H9 (cell line): ENCODE data around the gene CAMTA1. TPM values are rescaled to one million over a fixed set of nuclear protein-coding genes. Genes with fewer than 3 reads are reported as not detected.

Experiments
- DNase-seq: peaks from one replicate; pipeline ENCODE4 v3.0.0-alpha.2; 2017
- H2AFZ ChIP-seq: one replicate; pipeline ENCODE4 v1.6.1; 2013; ENCODE audit warnings: mild to moderate bottlenecking, low read length, control low read depth, moderate library complexity
- H2AK5ac ChIP-seq: 2 replicates; pipeline ENCODE4 v1.6.1; 2013; ENCODE audit warnings: low read length, control low read depth, mixed read lengths; ENCODE audit not compliant: insufficient read length
- H2BK120ac ChIP-seq: one replicate; pipeline ENCODE4 v1.6.1; 2013; ENCODE audit warnings: low read depth, mild to moderate bottlenecking, low read length, control low read depth, inconsistent platforms; ENCODE audit not compliant: poor library complexity, severe bottlenecking
- H2BK12ac ChIP-seq: 2 replicates; pipeline ENCODE4 v1.6.1; 2013; ENCODE audit warnings: low read length, control low read depth, mixed read lengths, low read depth; ENCODE audit not compliant: insufficient read length
- H2BK15ac ChIP-seq: 2 replicates; pipeline ENCODE4 v1.6.1; 2013; ENCODE audit warnings: low read depth, low read length, control low read depth
- H2BK20ac ChIP-seq: one replicate; pipeline ENCODE4 v1.6.1; 2013; ENCODE audit warnings: low read depth, mild to moderate bottlenecking, low read length, control low read depth, inconsistent platforms; ENCODE audit not compliant: poor library complexity, severe bottlenecking
- H2BK5ac ChIP-seq: 2 replicates; pipeline ENCODE4 v1.6.1; 2013; ENCODE audit warnings: low read length, control low read depth, mixed read lengths; ENCODE audit not compliant: insufficient read length
- H3K14ac ChIP-seq: 2 replicates; pipeline ENCODE4 v1.6.1; 2013; ENCODE audit warnings: low read length, control low read depth; ENCODE audit not compliant: insufficient read depth
- H3K18ac ChIP-seq: 2 replicates; pipeline ENCODE4 v1.6.1; 2013; ENCODE audit warnings: low read depth, mild to moderate bottlenecking, mixed read lengths, low read length, control low read depth; ENCODE audit not compliant: insufficient read length
- H3K23ac ChIP-seq: 2 replicates; pipeline ENCODE4 v1.6.1; 2013; ENCODE audit warnings: low read length, control low read depth, mixed read lengths, low read depth; ENCODE audit not compliant: insufficient read length
- H3K23me2 ChIP-seq: 2 replicates; pipeline ENCODE4 v1.6.1; 2013; ENCODE audit warnings: low read depth, mild to moderate bottlenecking, mixed read lengths, low read length, control low read depth; ENCODE audit not compliant: insufficient read length, poor library complexity, severe bottlenecking
- H3K27ac ChIP-seq: 2 replicates; pipeline ENCODE4 v1.5.1; 2013; ENCODE audit warnings: low read length, control low read depth, mixed read lengths, low read depth; ENCODE audit not compliant: insufficient read length
- H3K27me3 ChIP-seq: 2 replicates; pipeline ENCODE4 v1.6.1; 2013; ENCODE audit warnings: low read length, control low read depth, inconsistent platforms; ENCODE audit not compliant: insufficient read depth
- H3K4ac ChIP-seq: 2 replicates; pipeline ENCODE4 v1.6.1; 2013; ENCODE audit warnings: low read depth, mild to moderate bottlenecking, control low read depth, inconsistent platforms, low read length, moderate library complexity
- H3K4me1 ChIP-seq: 2 replicates; pipeline ENCODE4 v1.6.1; 2013; ENCODE audit warnings: low read length, control low read depth, inconsistent platforms; ENCODE audit not compliant: insufficient read depth
- H3K4me2 ChIP-seq: 2 replicates; pipeline ENCODE4 v1.6.1; 2013; ENCODE audit warnings: low read length, control low read depth, mixed read lengths; ENCODE audit not compliant: insufficient read length, insufficient read depth
- H3K56ac ChIP-seq: 2 replicates; pipeline ENCODE4 v1.6.1; 2013; ENCODE audit warnings: low read depth, mild to moderate bottlenecking, mixed read lengths, low read length, control low read depth; ENCODE audit not compliant: insufficient read length
- H3K79me1 ChIP-seq: 2 replicates; pipeline ENCODE4 v1.6.1; 2013; ENCODE audit warnings: low read depth, mild to moderate bottlenecking, moderate library complexity, low read length, control low read depth, inconsistent platforms; ENCODE audit not compliant: insufficient read depth, poor library complexity, severe bottlenecking
- H3K79me2 ChIP-seq: 2 replicates; pipeline ENCODE4 v1.6.1; 2013; ENCODE audit warnings: low read length, control low read depth, inconsistent platforms; ENCODE audit not compliant: insufficient read depth
- H3K9ac ChIP-seq: 2 replicates; pipeline ENCODE4 v1.6.1; 2013; ENCODE audit warnings: low read length, control low read depth, mixed read lengths; ENCODE audit not compliant: insufficient read length; ENCODE audit errors: extremely low read depth
- H3K9me3 ChIP-seq: one replicate; pipeline ENCODE4 v1.6.1; 2013; ENCODE audit warnings: low read depth, low read length, inconsistent platforms; ENCODE audit not compliant: control insufficient read depth
- H3T11ph ChIP-seq: one replicate; pipeline ENCODE4 v1.6.1; 2013; ENCODE audit warnings: mild to moderate bottlenecking, low read length, control low read depth, inconsistent platforms
- H4K20me1 ChIP-seq: one replicate; pipeline ENCODE4 v1.6.1; 2013; ENCODE audit not compliant: control insufficient read depth, insufficient read length, insufficient read depth
- H4K5ac ChIP-seq: 2 replicates; pipeline ENCODE4 v1.6.1; 2013; ENCODE audit warnings: low read depth, mild to moderate bottlenecking, mixed read lengths, low read length, control low read depth; ENCODE audit not compliant: insufficient read length
- H4K8ac ChIP-seq: replicated peaks from 2 replicates; pipeline ENCODE4 v1.6.1; 2013; ENCODE audit warnings: low read length, control low read depth, mixed read lengths, low read depth; ENCODE audit not compliant: insufficient read length
- H4K91ac ChIP-seq: 2 replicates; pipeline ENCODE4 v1.6.1; 2013; ENCODE audit warnings: low read depth, mild to moderate bottlenecking, moderate library complexity, mixed read lengths, low read length, control low read depth; ENCODE audit not compliant: insufficient read length
- H3K27ac Mint-ChIP-seq, 3 experiments: 2 replicates in 2 of 3; 3 replicates in 1 of 3; pipeline ENCODE4 v1.8.0; 2020 to 2021; ENCODE audit warnings: mixed read lengths in 3 of 3, mild to moderate bottlenecking in 1 of 3, moderate library complexity in 1 of 3
- H3K27me3 Mint-ChIP-seq: 2 replicates; pipeline ENCODE4 v1.8.0; 2021; ENCODE audit warnings: low read depth, mild to moderate bottlenecking, moderate library complexity, mixed read lengths
- H3K36me3 Mint-ChIP-seq, 3 experiments: 2 replicates in 2 of 3; 3 replicates in 1 of 3; pipeline ENCODE4 v1.8.0; 2020 to 2021; ENCODE audit warnings: low read depth in 3 of 3, mixed read lengths in 3 of 3; ENCODE audit not compliant: insufficient read depth in 1 of 3
- H3K4me1 Mint-ChIP-seq, 2 experiments: 2 replicates each; pipeline ENCODE4 v1.8.0; 2020; ENCODE audit warnings: mixed read lengths in 2 of 2
- H3K4me3 Mint-ChIP-seq, 2 experiments: 2 replicates in 1 of 2; 3 replicates in 1 of 2; pipeline ENCODE4 v1.8.0; 2020 to 2021; ENCODE audit warnings: mild to moderate bottlenecking in 2 of 2, mixed read lengths in 2 of 2, moderate library complexity in 1 of 2
- H3K9me3 Mint-ChIP-seq, 2 experiments: 2 replicates in 1 of 2; 3 replicates in 1 of 2; pipeline ENCODE4 v1.8.0; 2020; ENCODE audit warnings: mild to moderate bottlenecking in 2 of 2, mixed read lengths in 2 of 2, moderate library complexity in 1 of 2
- WGBS: extraction: QIAGEN DNeasy Blood & Tissue Kit; methylation state at CpG from one replicate; pipeline ENCODE4 v1.1.7; 2013; ENCODE audit warnings: missing lambda C conversion rate, low lambda C conversion rate, mixed read lengths; ENCODE audit not compliant: insufficient read length; ENCODE audit errors: extremely low coverage; 5-methylcytosine and 5-hydroxymethylcytosine counted together
- total RNA-seq: library from RNA; stranded (reverse); gene quantifications from 2 replicates; pipeline ENCODE4 v1.2.1, GENCODE V29; 2021
- TF ChIP-seq, protein P1 (sequence below): fragments of 200-600 bp; sonication (generic); conservative IDR thresholded peaks from 3 replicates; pipeline ENCODE4 v1.8.0; 2021; ENCODE audit warnings: antibody characterized with exemption, mild to moderate bottlenecking

Gene CAMTA1
- total RNA-seq, 1 experiment from 2014 or later, result 115 TPM

DNA sequence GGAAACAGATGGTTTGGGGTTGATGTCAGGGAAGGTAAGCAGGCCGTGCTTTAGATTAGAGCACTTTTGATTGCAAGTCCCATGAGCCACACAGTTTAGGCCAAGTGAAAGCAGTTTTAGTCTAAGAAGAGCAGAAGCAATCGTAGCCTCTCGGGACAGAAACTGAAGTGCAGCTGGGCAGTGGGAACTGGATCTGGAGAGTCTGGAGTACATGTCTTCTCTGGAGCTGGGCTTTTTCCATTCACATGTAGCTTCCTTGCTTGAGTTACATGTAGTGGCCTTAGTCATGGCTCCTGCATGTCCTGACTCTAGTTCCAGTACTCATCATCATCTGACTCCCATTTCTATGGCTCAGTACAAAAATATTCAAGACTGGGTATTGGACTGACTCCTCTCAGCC is 16.7 kb downstream of the CAMTA1 start:
- Histone ChIP-seq H3K27ac (no peak overlapping the region), H3K9ac (no peak overlapping the region), H3K18ac (no peak overlapping the region), H2BK15ac (no peak overlapping the region), H2AFZ (no peak overlapping the region), H2BK20ac (no peak overlapping the region), H3K4me2 (no peak overlapping the region), H4K20me1 (no peaks in the 10 kb centered on the region), H3K14ac (no peak overlapping the region), H4K8ac (no peak overlapping the region), H3K27me3 (no peaks in the 10 kb centered on the region), H3K4ac (no peak overlapping the region), H2BK5ac (no peak overlapping the region), H3K9me3 (no peaks in the 10 kb centered on the region), H3K23ac (no peak overlapping the region), H4K5ac (no peak overlapping the region), H3T11ph (no peak overlapping the region), H3K56ac (no peak overlapping the region), H3K4me1 (no peaks in the 10 kb centered on the region), H4K91ac (no peak overlapping the region), H3K79me2 (peaks cover 21% of the 10 kb centered on the region; the same call in 1 of the 2 replicates), H2BK120ac (no peak overlapping the region), H2AK5ac (no peak overlapping the region), H3K79me1 (peaks cover 7% of the 10 kb centered on the region), H2BK12ac (no peak overlapping the region), H3K23me2 (no peaks in the 10 kb centered on the region)
- TF ChIP-seq, protein P1, sequence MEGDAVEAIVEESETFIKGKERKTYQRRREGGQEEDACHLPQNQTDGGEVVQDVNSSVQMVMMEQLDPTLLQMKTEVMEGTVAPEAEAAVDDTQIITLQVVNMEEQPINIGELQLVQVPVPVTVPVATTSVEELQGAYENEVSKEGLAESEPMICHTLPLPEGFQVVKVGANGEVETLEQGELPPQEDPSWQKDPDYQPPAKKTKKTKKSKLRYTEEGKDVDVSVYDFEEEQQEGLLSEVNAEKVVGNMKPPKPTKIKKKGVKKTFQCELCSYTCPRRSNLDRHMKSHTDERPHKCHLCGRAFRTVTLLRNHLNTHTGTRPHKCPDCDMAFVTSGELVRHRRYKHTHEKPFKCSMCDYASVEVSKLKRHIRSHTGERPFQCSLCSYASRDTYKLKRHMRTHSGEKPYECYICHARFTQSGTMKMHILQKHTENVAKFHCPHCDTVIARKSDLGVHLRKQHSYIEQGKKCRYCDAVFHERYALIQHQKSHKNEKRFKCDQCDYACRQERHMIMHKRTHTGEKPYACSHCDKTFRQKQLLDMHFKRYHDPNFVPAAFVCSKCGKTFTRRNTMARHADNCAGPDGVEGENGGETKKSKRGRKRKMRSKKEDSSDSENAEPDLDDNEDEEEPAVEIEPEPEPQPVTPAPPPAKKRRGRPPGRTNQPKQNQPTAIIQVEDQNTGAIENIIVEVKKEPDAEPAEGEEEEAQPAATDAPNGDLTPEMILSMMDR, result no peak
- Mint-ChIP-seq H3K27me3 (no peaks in the 10 kb centered on the region), H3K4me1 (peaks cover 15 to 19% of the 10 kb centered on the region in 2 experiments), H3K27ac (no peak overlapping the region), H3K4me3 (no peak overlapping the region), H3K36me3 (peaks cover 0 to 2% (median 0%) of the 10 kb centered on the region in 3 experiments; a peak in 1 of 7 replicates), H3K9me3 (no peaks in the 10 kb centered on the region)
- DNase-seq, result no peak
- no CpG with 5 or more reads among the region's 3 CpGs for WGBS
